ENCODE data around the gene OR2L5. TPM values are rescaled to one million over a fixed set of nuclear protein-coding genes. Genes with fewer than 3 reads are reported as not detected.

OR2L5 gene, protein sequence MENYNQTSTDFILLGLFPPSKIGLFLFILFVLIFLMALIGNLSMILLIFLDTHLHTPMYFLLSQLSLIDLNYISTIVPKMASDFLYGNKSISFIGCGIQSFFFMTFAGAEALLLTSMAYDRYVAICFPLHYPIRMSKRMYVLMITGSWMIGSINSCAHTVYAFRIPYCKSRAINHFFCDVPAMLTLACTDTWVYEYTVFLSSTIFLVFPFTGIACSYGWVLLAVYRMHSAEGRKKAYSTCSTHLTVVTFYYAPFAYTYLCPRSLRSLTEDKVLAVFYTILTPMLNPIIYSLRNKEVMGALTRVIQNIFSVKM
- total RNA-seq (not detected), polyA plus RNA-seq (not detected)
- long read RNA-seq, donor 1, partial matches to known transcripts: 0 of 1 reads
- long read RNA-seq, donor 1, other reads (novel, unspliced or antisense): 1 of 1 reads
- long read RNA-seq, donor 2: 0 reads
- long read RNA-seq, donor 3: 0 reads
- long read RNA-seq, donor 4: 0 reads

DNA sequence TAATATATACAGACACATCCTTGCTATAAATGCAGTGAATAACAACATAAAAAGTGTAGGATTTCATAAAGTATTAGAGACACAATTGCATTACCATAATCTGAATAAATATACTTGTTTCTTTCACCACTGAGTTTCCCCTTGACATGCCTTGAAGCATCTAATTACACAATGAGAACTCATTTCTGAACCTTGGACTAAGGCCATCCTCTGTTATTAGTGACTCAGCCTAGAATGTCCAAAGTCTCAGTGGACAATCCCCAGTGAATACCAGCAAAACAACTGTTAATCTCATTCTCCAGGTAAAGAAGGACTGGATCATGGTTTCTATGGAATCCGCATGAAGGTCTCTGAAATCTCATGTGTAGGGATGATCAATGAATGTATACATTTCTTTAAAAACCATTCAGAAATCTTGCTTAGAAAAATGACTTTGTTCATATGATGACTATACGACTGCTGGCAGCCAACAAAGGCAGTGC, at the start of gene OR2L5:
Gene OR2L5, plus strand, starts transcription at position 432 of the 482 bp plus-strand sequence. CDS start 8,288 bp downstream, outside the sequence.
- WGBS: 86% methylated on average over 2 of the region's 2 CpGs
- intact Hi-C loops (cut with DNase I): no loop called here
- Histone ChIP-seq H3K27ac (ENCODE audit: low read length) (no peak within 1 kb of the TSS), H3K4me3 (ENCODE audit: low read length) (no peak within 1 kb of the TSS), H3K4me1 (ENCODE audit: control insufficient read depth, insufficient read depth, low read length) (no peaks in the 10 kb centered on the region), H3K27me3 (ENCODE audit: control insufficient read depth, insufficient read depth) (no peaks in the 10 kb centered on the region), H3K9me3 (ENCODE audit: control insufficient read depth, low read length) (no peaks in the 10 kb centered on the region)
- ATAC-seq (no peak), DNase-seq (no peak)

DNA sequence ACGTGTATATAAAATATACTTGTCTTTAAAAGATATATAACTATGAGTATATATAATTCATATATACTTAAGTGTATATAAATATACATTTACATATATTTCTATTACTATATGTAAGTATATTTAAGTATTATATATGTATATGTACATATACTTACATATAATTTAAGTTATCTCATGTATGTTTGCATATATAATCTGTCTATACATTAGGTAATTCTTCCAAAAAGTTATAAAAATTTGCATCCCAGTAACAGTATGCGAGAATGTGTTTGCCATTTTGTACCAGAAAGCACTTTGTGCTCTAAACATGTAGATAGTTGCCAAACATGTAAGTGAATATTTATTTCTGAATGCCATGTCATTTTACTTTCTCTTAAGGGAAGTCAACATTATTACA, 48.5 kb upstream of the OR2L5 start, which contains the start of gene OR2AK2:
Gene OR2AK2, plus strand, starts transcription at position 301 of the 400 bp plus-strand sequence. CDS start 144 bp downstream, outside the sequence.
- no peak within 1 kb of the TSS for H3K4me3 ChIP-seq (ENCODE audit: low read length)
- intact Hi-C loops (cut with DNase I): no loop called here
- H3K27ac ChIP-seq (ENCODE audit: low read length): no peak within 1 kb of the TSS
- DNase-seq: no peak
- no peaks in the 10 kb centered on the region for H3K27me3 ChIP-seq (ENCODE audit: control insufficient read depth, insufficient read depth)
- no peak for ATAC-seq
- no peaks in the 10 kb centered on the region for H3K9me3 ChIP-seq (ENCODE audit: control insufficient read depth, low read length)
- no peaks in the 10 kb centered on the region for H3K4me1 ChIP-seq (ENCODE audit: control insufficient read depth, insufficient read depth, low read length)
- 76% methylated on average over 2 of the region's 2 CpGs for WGBS

DNA sequence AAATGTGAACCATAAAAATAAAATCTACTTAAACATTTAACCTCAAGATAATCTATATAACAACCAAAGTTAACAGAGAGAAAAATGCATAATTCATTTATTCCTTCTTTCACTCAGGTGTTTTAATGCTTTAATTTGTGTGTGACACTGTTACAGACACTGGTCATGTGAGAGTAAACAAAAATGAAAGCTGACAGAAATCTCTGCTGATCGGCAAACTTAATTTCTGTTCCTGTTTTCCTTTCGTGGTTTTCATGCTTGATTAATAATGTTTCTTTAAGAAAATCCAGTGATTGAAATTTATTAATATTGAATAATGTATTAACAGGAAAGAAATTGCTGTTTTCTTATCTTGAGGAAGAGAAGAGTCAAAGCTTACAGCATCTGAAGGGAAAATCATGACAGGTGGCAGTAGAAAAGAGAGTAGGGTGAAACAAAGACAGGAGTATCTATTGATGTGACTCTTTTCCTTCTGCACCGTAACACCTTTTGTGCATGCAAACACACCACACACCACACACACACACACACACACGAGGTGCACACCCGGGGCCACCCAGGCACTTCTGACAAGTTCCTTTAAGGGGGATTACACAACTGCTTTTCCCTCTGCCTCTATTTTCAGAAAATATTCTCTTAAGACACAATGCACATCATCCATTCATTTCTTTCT, 46.8 kb upstream of the OR2L5 start:
- ATAC-seq (no peak), DNase-seq (no peak)
- no peak overlapping the region for H3K4me3 ChIP-seq (ENCODE audit: low read length)
- H3K27ac ChIP-seq (ENCODE audit: low read length): no peak overlapping the region
- 73% methylated on average over 5 of the region's 5 CpGs for WGBS
- no peaks in the 10 kb centered on the region for H3K9me3 ChIP-seq (ENCODE audit: control insufficient read depth, low read length)
- no peaks in the 10 kb centered on the region for H3K4me1 ChIP-seq (ENCODE audit: control insufficient read depth, insufficient read depth, low read length)
- intact Hi-C loops (cut with DNase I): no loop called here
- H3K27me3 ChIP-seq (ENCODE audit: control insufficient read depth, insufficient read depth): no peaks in the 10 kb centered on the region

DNA sequence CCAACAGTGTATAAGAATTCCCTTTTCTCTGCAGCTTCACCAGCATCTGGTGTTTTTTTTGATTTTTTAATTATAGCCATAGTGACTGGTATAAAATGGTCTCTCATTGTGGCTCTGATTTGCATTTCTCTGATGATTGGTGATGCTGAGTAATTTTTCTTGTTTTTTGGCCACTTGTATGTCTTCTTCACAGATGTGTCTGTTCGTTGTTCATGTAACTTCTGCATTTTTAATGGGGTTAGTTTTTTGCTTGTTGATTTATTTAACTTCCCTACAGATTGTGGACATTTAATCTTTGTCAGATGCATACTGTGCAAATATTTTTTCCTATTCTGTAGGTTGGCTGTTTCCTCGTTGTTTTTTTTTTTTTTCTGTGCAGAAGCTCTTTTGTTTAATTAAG, 20.5 kb upstream of the OR2L5 start:
- Histone ChIP-seq H3K4me1 (ENCODE audit: control insufficient read depth, insufficient read depth, low read length) (no peaks in the 10 kb centered on the region), H3K4me3 (ENCODE audit: low read length) (no peak overlapping the region), H3K27me3 (ENCODE audit: control insufficient read depth, insufficient read depth) (no peaks in the 10 kb centered on the region), H3K9me3 (ENCODE audit: control insufficient read depth, low read length) (no peaks in the 10 kb centered on the region), H3K27ac (ENCODE audit: low read length) (no peak overlapping the region)
- ATAC-seq (no peak), DNase-seq (no peak)
- intact Hi-C loops (cut with DNase I): no loop called here
- WGBS: 36% methylated on average over 2 of the region's 2 CpGs

DNA sequence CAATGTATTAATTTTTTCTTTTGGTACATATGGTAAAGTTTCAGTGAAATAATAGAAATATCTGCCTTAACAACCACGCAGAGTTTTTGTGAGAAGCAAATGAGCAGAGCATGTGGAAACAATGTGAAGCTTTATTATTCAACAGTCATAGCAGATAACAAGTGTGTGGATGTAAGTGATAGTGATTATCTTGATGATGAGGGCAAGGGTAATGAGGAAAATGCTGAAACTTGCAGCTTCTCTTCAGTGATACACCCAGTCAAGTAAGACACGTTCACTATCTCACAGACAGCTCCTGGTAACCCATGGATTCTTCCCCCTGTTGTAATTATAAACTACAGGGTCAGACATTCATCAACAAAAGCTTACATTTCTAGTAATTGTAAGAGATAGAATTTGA, 14.6 kb upstream of the OR2L5 start:
- no peak overlapping the region for H3K4me3 ChIP-seq (ENCODE audit: low read length)
- no peaks in the 10 kb centered on the region for H3K4me1 ChIP-seq (ENCODE audit: control insufficient read depth, insufficient read depth, low read length)
- no peak for DNase-seq
- H3K27ac ChIP-seq (ENCODE audit: low read length): no peak overlapping the region
- 32% methylated on average over 2 of the region's 2 CpGs for whole genome bisulfite sequencing
- no peaks in the 10 kb centered on the region for H3K27me3 ChIP-seq (ENCODE audit: control insufficient read depth, insufficient read depth)
- no peak for ATAC-seq
- intact Hi-C loops (cut with DNase I): no loop called here
- no peaks in the 10 kb centered on the region for H3K9me3 ChIP-seq (ENCODE audit: control insufficient read depth, low read length)

DNA sequence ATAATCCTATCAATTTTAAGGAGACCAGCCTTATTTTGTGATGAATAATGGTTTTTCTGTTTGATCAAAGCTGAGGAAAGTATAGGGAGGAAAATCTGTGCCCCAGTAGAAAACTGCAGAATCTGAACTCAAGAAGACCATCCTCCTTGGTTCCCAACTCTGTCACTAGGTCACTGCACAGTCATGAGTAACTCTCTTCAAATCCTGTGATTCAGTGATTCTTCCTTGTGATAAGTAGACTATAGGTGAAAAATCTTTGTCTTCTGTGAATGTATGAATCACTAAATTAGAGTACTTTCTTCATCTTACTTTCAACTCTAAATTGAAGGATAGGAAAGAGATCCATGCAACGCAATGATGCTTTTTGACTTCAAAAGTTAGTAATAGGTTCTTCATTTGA, 13.3 kb upstream of the OR2L5 start:
- intact Hi-C loops (cut with DNase I): no loop called here

DNA sequence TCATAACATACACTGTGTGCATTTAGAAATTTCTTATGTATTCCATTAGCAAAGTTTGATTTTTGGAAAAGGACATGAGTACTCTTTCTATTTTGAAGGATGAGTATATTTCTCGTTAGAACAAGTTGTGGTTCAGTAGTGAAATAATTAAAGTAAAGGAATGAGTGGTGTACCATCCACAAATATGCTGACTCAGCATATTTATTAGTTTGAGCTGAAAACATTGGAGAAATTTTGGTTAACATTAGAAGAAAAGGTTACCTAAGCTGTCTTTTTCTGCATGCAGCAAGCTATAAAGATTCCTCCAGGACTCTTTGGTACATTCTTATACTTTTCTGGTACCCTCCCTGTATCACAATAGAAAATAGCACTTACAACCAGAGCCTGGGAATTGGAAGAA, 5.7 kb upstream of the OR2L5 start:
- 34% methylated on average over 1 of the region's 1 CpG for WGBS
- H3K27ac ChIP-seq (ENCODE audit: low read length): no peak overlapping the region
- DNase-seq (no peak), ATAC-seq (no peak)
- H3K27me3 ChIP-seq (ENCODE audit: control insufficient read depth, insufficient read depth): no peaks in the 10 kb centered on the region
- intact Hi-C loops (cut with DNase I): no loop called here
- H3K4me1 ChIP-seq (ENCODE audit: control insufficient read depth, insufficient read depth, low read length): no peaks in the 10 kb centered on the region
- H3K9me3 ChIP-seq (ENCODE audit: control insufficient read depth, low read length): no peaks in the 10 kb centered on the region
- no peak overlapping the region for H3K4me3 ChIP-seq (ENCODE audit: low read length)

More for the DNA sequence above, 13.3 kb upstream of the OR2L5 start:
- Histone ChIP-seq H3K4me1 (ENCODE audit: control insufficient read depth, insufficient read depth, low read length) (no peaks in the 10 kb centered on the region), H3K4me3 (ENCODE audit: low read length) (no peak overlapping the region), H3K27ac (ENCODE audit: low read length) (no peak overlapping the region), H3K27me3 (ENCODE audit: control insufficient read depth, insufficient read depth) (no peaks in the 10 kb centered on the region), H3K9me3 (ENCODE audit: control insufficient read depth, low read length) (no peaks in the 10 kb centered on the region)
- ATAC-seq (no peak), DNase-seq (no peak)
- 78% methylated on average over 1 of the region's 1 CpG for WGBS

DNA sequence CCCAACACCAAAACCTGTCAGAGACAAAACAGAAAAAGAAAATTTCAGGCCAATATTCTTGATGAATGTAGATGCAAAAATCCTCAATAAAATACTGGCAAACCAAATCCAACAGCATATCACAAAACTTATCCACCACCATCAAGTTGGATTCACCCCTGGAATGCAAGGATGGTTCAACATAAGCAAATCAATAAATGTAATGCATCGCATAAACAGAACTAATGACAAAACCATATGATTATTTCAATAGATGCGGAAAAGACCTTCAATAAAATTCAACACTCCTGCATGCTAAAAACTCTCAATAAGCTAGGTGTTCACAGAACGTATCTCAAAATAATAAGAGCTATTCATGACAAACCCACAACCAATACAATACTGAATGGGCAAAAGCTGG, 3.8 kb upstream of the OR2L5 start:
- H3K9me3 ChIP-seq (ENCODE audit: control insufficient read depth, low read length): no peaks in the 10 kb centered on the region
- ATAC-seq: no peak

DNA sequence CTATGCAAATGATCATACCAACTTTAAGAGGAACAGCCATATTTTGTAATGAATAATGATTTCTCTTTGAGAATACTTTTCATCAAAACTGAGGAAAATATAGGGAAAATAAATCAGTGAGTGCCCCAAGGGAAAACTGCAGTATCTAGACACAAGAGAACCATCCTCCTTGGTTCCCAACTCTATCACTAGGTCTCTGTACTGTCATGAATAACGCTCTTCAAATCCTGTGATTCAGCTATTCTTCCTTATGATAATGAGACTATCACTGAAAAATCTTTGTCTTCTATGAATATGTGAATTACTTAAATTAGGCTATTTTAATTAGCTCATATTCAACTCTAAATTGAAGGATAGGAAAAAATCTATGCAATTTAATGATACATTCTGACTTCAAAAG, 2.3 kb downstream of the OR2L5 start:
- 71% methylated on average over 1 of the region's 1 CpG for WGBS
- intact Hi-C loops (cut with DNase I): no loop called here
- DNase-seq (no peak), ATAC-seq (no peak)
- Histone ChIP-seq H3K4me1 (ENCODE audit: control insufficient read depth, insufficient read depth, low read length) (no peaks in the 10 kb centered on the region), H3K4me3 (ENCODE audit: low read length) (no peak overlapping the region), H3K9me3 (ENCODE audit: control insufficient read depth, low read length) (no peaks in the 10 kb centered on the region), H3K27ac (ENCODE audit: low read length) (no peak overlapping the region), H3K27me3 (ENCODE audit: control insufficient read depth, insufficient read depth) (no peaks in the 10 kb centered on the region)

More for the DNA sequence above, 3.8 kb upstream of the OR2L5 start:
- DNase-seq: no peak
- intact Hi-C loops (cut with DNase I): no loop called here
- Histone ChIP-seq H3K4me1 (ENCODE audit: control insufficient read depth, insufficient read depth, low read length) (no peaks in the 10 kb centered on the region), H3K27me3 (ENCODE audit: control insufficient read depth, insufficient read depth) (no peaks in the 10 kb centered on the region), H3K4me3 (ENCODE audit: low read length) (no peak overlapping the region), H3K27ac (ENCODE audit: low read length) (no peak overlapping the region)
- 71% methylated on average over 3 of the region's 3 CpGs for WGBS

DNA sequence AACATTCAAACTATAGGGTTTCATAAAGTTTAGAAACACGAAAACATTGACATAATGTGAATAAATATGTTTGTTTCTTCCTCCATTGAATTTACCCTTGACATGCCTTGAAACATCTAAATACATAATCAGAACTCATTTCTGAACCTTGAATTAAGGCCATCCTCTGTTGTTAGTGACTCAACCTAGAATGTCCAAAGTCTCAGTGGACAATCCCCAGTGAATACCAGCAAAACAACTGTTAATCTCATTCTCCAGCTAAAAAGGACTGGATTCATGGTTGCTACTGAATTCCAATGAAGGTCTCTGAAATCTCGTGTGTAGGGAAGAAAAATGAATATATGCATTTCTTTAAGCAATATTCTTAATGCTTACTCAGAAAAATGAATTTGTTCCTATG, 16.3 kb downstream of the OR2L5 start, which contains the start of gene OR2L2:
Gene OR2L2, plus strand, starts transcription at position 301 of the 400 bp plus-strand sequence. CDS start 8,198 bp downstream, outside the sequence.
- Histone ChIP-seq H3K27me3 (ENCODE audit: control insufficient read depth, insufficient read depth) (no peaks in the 10 kb centered on the region), H3K4me3 (ENCODE audit: low read length) (no peak within 1 kb of the TSS), H3K27ac (ENCODE audit: low read length) (no peak within 1 kb of the TSS), H3K9me3 (ENCODE audit: control insufficient read depth, low read length) (no peaks in the 10 kb centered on the region), H3K4me1 (ENCODE audit: control insufficient read depth, insufficient read depth, low read length) (no peaks in the 10 kb centered on the region)
- intact Hi-C loops (cut with DNase I): no loop called here
- ATAC-seq (no peak), DNase-seq (no peak)
- WGBS: 25% methylated on average over 2 of the region's 2 CpGs

DNA sequence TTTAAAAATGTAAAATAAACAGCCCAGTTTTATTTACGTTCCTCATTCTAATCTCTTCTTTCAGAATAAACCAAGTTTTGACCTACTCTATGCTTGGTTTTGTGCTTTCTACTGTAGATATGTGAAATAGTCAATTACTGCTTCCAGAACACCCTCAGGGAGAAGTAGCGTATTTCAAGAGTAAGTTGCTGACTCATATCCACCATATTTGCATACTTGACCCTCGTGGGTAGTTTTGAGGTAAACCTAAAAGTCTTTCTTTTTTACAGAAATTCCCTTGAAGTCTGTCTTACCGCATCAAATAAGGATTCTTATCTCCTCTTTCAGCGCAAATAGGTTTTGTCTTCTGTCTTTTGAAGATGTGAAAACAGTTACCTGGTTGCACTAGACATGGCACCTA, 31.7 kb downstream of the OR2L5 start:
- ATAC-seq (no peak), DNase-seq (no peak)
- no peaks in the 10 kb centered on the region for H3K4me1 ChIP-seq (ENCODE audit: control insufficient read depth, insufficient read depth, low read length)
- H3K9me3 ChIP-seq (ENCODE audit: control insufficient read depth, low read length): no peaks in the 10 kb centered on the region
- H3K27ac ChIP-seq (ENCODE audit: low read length): no peak overlapping the region
- H3K27me3 ChIP-seq (ENCODE audit: control insufficient read depth, insufficient read depth): no peaks in the 10 kb centered on the region
- intact Hi-C loops (cut with DNase I): no loop called here
- 70% methylated on average over 5 of the region's 5 CpGs for WGBS
- no peak overlapping the region for H3K4me3 ChIP-seq (ENCODE audit: low read length)
